Activated T-helper 1 cell treated with anti-CD3 and anti-CD28 coated beads, Interleukin-12 subunit alpha, Interleukin-12 subunit beta, Interleukin-2, Interleukin-4 antibody, amounts not matched to agents 30 ng/mL and 10 ng/mL and 1 ng/mL, durations not matched to agents 14 hours and 24 hours and 36 hours (primary cell): ENCODE data around the gene IGSF3. TPM values are rescaled to one million over a fixed set of nuclear protein-coding genes. Genes with fewer than 3 reads are reported as not detected.
A peak's percentile ranks its signal among the peaks of the same experiment; 100 is the strongest.

Experiments
- DNase-seq: peaks from one replicate; pipeline ENCODE4 v3.0.0; 2021; ENCODE audit warnings: low spot score
- H3K27ac Mint-ChIP-seq: one replicate; pipeline ENCODE4 v1.8.0; 2021; ENCODE audit warnings: mild to moderate bottlenecking, mixed read lengths
- H3K27me3 Mint-ChIP-seq: one replicate; pipeline ENCODE4 v1.8.0; 2022; ENCODE audit warnings: mild to moderate bottlenecking, moderate library complexity, mixed read lengths; ENCODE audit not compliant: insufficient read depth
- H3K36me3 Mint-ChIP-seq: one replicate; pipeline ENCODE4 v1.8.0; 2021; ENCODE audit warnings: low read depth, mixed read lengths
- H3K4me1 Mint-ChIP-seq: one replicate; pipeline ENCODE4 v1.8.0; 2021; ENCODE audit warnings: low read depth, mixed read lengths
- H3K4me3 Mint-ChIP-seq: one replicate; pipeline ENCODE4 v1.8.0; 2021; ENCODE audit warnings: mild to moderate bottlenecking, moderate library complexity, mixed read lengths
- H3K9me3 Mint-ChIP-seq: one replicate; pipeline ENCODE4 v1.8.0; 2021; ENCODE audit warnings: mixed read lengths
- intact Hi-C: fragments of 100-400 bp; cut with micrococcal nuclease; formaldehyde crosslinking; loops from one replicate; pipeline ENCODE4 v1.15.1; 2024
- total RNA-seq: library from RNA; stranded (reverse); gene quantifications from 2 replicates; pipeline ENCODE4 v1.2.3, GENCODE V29; 2022

The IGSF3 gene
- total RNA-seq, 1 donor from 2014 or later, result 1.7 TPM

DNA sequence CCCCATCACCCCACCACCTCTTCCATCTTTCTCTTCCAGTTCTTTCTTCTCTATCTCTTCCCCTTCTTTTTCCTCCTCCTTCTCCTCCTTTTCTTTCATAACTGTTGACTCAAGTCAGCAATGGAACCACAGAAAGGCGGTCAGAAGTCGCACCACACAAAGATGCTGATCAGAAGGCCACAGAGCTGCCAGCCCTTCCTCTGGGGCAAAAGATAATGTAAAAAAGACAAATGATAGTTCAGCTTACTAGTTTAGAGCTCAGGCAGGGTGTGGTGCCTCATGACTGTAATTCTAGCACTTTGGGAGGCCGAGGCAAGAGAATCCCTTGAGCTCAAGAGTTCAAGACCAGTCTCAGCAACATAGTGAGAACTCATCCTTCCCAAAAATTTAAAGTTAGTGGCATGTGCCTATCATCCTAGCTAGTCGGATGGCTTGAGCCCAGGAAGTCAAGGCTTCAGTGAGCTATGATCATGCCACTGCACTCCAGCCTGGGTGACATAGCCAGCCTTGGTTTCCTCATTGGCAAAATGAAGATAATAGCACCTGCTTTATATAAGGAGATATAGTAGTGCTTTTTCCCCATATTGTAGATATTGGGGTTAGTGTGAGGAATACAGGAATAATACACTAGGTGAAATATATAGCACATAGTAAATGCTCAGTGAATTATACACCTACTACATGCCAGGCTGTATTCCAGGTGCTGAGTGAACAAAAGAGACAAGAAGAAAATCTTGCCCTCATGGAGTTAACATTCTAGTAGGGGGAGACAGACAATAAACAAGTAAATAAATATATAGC lies 12.5 kb upstream of the IGSF3 start:
- no peak overlapping the region for H3K27ac Mint-ChIP-seq
- H3K27me3 Mint-ChIP-seq, result peaks cover 17% of the 10 kb centered on the region
- no peaks in the 10 kb centered on the region for H3K9me3 Mint-ChIP-seq
- no peaks in the 10 kb centered on the region for H3K4me1 Mint-ChIP-seq
- H3K4me3 Mint-ChIP-seq, result no peak overlapping the region
- intact Hi-C loops, result no loop called here
- H3K36me3 Mint-ChIP-seq, result no peaks in the 10 kb centered on the region
- DNase-seq, result no peak

DNA sequence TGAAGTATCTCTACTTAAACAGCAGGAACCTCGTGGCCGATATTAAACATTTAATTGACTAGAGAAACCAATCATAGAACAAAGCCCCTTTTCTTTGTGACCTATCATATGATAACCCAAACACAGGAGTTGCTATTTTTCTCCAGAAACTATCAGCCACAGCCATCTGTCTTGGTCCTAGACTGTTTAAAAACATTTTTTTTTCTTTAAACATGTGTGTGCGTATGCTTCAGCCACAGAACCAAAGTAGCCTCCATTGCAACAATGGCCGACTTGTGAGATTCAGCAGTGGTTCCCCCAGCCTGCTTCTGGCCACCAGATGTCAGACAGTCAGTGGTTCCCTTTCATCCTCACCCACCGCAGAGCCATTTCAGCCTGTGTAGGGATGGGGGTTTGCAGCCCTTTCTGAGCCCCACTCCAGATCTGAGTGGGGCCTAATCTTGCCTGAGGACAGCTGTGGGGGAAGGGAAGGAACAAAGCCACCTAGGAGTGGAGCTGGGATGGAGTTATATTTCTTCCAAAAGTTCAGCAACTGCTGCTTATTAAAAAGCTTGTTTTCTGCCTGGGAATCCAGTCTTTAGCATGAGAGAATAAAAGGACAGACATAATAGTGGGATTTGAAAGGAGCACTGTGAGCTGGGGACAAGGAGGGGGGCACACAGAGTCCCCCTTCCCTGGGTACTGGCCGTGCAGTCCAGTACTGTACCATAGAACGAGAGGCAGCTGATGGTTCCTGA lies 11.7 kb upstream of the IGSF3 start:
- no peaks in the 10 kb centered on the region for H3K9me3 Mint-ChIP-seq

DNA sequence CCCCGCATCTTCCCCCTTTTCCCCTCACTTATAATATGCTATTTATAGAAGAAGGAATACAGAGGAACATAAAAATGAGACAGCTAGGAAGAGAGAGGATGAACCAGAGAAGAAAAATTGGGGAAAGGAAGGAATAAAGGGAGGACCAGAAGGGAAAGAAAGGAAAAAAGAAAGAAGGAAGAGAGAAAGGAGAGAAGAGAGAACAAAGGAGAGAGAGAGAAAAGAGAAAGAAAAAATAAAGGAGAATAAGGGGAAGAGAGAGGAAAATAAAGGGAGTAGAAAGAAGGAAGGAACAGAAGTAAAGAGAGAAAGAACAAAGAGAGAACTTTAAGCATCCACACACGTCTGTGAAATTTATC lies 11.2 kb upstream of the IGSF3 start:
- intact Hi-C loops, result no loop called here
- DNase-seq, result no peak
- no peak overlapping the region for H3K27ac Mint-ChIP-seq
- no peak overlapping the region for H3K4me3 Mint-ChIP-seq
- H3K4me1 Mint-ChIP-seq, result no peaks in the 10 kb centered on the region
- H3K9me3 Mint-ChIP-seq, result no peaks in the 10 kb centered on the region
- H3K27me3 Mint-ChIP-seq, result peaks cover 24% of the 10 kb centered on the region
- no peaks in the 10 kb centered on the region for H3K36me3 Mint-ChIP-seq

More for the DNA sequence above, 11.7 kb upstream of the IGSF3 start:
- Mint-ChIP-seq H3K4me1 (no peaks in the 10 kb centered on the region), H3K27ac (no peak overlapping the region), H3K4me3 (no peak overlapping the region), H3K27me3 (peaks cover 19% of the 10 kb centered on the region), H3K36me3 (no peaks in the 10 kb centered on the region)
- intact Hi-C loops, result no loop called here
- DNase-seq, result no peak

DNA sequence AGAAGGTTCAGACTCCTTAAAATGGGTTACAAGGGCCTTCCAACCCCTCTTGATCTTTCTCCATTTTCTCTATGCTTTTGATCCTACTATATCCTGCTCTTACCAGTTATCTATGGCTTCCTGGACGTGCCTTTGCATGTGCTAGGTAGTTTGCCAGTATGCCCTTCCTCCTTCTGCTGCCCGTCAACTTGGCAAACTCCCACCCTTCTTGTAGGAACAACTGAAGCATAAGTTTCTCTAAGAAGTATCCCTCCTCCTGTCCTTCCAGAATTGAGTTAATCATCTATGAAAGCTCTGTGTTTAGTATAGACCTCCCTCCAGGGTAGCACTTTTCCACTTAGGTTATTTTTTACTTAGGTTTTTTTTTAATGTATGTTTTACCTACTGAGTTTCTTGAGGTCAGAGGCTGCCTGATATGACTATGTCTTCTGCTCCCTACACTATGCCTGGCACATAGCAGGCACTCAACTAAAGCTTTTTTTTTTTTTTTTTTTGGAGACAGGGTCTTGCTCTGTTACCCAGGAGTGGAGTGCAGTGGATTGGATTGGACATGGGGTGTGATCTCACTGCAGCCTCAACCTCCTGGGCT lies 10.0 kb upstream of the IGSF3 start:
- Mint-ChIP-seq H3K9me3 (no peaks in the 10 kb centered on the region), H3K27ac (no peak overlapping the region), H3K4me1 (no peaks in the 10 kb centered on the region), H3K36me3 (no peaks in the 10 kb centered on the region), H3K27me3 (peaks cover 31% of the 10 kb centered on the region), H3K4me3 (no peak overlapping the region)
- no peak for DNase-seq
- intact Hi-C loops, result no loop called here

DNA sequence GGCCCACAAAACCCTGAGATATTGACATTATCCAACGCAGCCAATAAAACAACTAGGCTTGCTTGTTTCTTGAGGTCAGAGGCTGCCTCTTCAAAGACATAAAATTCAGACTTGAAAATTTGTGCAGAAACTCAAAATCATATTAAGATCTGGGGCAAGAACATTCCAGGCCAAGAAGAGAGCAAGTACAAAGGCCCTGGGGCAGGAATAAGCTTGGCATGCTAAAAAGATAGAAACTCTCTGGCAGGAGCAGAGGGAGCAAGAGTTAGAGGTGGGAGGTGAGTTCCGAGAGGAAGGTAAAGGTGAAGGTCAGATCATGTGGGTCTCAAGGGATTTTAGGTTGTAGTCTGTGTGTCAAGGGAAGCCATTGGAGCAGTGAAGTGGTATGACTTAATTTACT lies 8.8 kb upstream of the IGSF3 start:
- Mint-ChIP-seq H3K9me3 (no peaks in the 10 kb centered on the region), H3K36me3 (no peaks in the 10 kb centered on the region), H3K27me3 (peaks cover 37% of the 10 kb centered on the region), H3K4me1 (no peaks in the 10 kb centered on the region), H3K27ac (no peak overlapping the region), H3K4me3 (no peak overlapping the region)
- DNase-seq, result no peak
- intact Hi-C loops, result no loop called here

DNA sequence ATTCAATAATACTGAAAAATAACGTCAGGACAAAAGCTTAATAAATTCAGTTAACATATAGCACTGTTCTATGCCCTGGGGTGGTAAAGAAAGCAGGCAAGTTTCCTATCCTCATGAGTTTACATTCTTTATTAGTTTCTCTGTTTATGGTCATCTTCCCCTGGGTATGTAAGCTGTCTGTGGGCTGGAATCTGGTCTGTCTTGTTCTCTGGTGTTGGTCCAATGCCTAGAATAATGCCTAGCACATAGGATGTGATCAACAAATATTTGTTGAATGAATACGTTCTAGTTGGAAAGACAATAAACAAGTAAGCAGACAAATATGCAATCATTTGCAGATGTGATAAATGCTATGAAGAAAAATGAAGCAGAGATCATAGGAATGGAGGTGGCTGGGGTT lies 7.2 kb upstream of the IGSF3 start:
- H3K9me3 Mint-ChIP-seq, result no peaks in the 10 kb centered on the region
- H3K27me3 Mint-ChIP-seq, result peaks cover 49% of the 10 kb centered on the region

DNA sequence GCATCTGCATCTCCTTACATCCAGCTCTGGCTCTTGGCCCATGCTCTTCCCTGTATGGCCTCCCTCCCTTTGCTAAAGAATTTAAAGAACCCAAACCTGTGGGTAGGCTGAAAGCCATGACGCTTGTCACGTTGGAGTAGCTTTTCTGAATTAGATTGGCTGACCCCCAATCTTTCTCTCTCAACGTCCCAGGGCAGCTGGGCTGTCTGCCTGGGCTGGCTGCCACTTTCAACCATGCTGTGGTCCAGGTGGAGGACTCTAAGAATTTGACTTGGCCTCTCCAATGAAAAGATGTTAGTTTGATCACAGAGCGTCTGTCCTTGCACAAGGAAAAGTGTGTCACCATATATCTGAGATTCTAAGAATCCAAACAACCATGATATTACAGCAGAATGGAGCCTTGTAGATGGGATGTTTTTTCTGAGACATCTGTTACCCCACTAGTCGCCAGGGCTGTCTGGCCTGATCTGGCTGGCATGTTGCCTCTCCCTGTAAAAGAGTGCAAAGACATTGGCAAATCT lies 6.5 kb upstream of the IGSF3 start:
- Mint-ChIP-seq H3K4me1 (peaks cover 4% of the 10 kb centered on the region), H3K4me3 (no peak overlapping the region), H3K36me3 (no peaks in the 10 kb centered on the region), H3K27me3 (peaks cover 52% of the 10 kb centered on the region), H3K9me3 (no peaks in the 10 kb centered on the region), H3K27ac (no peak overlapping the region)
- intact Hi-C loops, result no loop called here
- no peak for DNase-seq

More for the DNA sequence above, 7.2 kb upstream of the IGSF3 start:
- Mint-ChIP-seq H3K4me3 (no peak overlapping the region), H3K27ac (no peak overlapping the region), H3K4me1 (peaks cover 4% of the 10 kb centered on the region), H3K36me3 (no peaks in the 10 kb centered on the region)
- DNase-seq, result no peak
- intact Hi-C loops, result no loop called here

DNA sequence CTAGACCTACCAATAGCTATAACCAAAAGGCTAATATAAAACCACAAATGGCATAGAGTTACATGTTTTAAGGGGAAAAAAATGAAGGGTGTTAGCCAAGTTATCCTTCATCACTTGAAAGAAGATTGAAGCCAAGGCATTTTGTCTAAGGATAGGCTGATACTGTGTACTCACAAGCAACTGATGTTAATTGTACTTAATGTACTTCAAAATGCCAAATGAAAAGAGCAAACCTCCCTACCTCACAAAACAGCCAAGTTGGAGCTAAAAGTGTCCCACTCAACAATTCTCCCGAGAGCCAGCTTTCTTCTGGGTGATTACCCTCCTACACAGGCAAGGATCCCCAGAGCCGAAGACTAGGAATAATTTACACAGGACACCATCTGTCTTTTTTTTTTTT lies 4.4 kb upstream of the IGSF3 start:
- Mint-ChIP-seq H3K4me3 (no peak overlapping the region), H3K27ac (no peak overlapping the region), H3K4me1 (peaks cover 4% of the 10 kb centered on the region), H3K27me3 (peaks cover 43% of the 10 kb centered on the region), H3K9me3 (no peaks in the 10 kb centered on the region), H3K36me3 (no peaks in the 10 kb centered on the region)
- intact Hi-C loops, result loop anchor here (1.0 kb wide), 1 partner anchor 98 kb away; no protein-coding TSS in a partner anchor
- no peak for DNase-seq

DNA sequence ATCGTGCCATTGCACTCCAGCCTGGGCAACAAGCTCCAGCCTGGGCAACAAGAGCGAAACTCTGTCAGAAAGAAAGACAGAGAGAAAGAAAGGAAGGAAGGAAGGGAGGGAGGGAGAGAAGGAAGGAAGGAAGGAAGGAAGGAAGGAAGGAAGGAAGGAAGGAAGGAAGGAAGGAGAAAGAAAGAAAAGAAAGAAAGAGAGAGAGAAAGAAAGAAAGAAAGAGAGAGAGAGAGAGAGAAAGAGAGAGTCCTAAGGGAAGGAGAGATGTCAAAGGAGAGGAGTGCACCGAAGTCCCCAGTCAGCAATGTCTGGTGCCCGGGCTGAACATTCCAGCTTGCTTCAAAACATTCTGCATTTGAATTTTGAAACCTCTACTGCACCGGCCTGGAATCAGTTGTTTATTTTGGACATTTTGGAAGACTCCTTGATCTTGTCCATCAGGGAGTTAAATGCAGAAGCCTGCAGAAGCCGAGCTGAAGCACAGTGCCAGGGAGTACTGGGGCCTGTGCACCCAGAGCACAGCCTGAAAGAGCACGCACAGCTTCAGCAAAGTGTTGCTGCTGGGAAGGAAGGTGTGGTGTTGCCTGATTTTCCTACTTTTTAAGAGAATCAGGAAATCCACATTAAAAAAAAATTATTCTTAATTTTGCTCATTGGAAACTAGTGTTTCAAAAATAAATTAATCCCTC lies 3.7 kb upstream of the IGSF3 start:
- Mint-ChIP-seq H3K4me3 (no peak overlapping the region), H3K27me3 (peaks cover 48% of the 10 kb centered on the region), H3K36me3 (no peaks in the 10 kb centered on the region), H3K9me3 (no peaks in the 10 kb centered on the region), H3K27ac (no peak overlapping the region), H3K4me1 (peaks cover 10% of the 10 kb centered on the region)
- no peak for DNase-seq
- intact Hi-C loops, result no loop called here

DNA sequence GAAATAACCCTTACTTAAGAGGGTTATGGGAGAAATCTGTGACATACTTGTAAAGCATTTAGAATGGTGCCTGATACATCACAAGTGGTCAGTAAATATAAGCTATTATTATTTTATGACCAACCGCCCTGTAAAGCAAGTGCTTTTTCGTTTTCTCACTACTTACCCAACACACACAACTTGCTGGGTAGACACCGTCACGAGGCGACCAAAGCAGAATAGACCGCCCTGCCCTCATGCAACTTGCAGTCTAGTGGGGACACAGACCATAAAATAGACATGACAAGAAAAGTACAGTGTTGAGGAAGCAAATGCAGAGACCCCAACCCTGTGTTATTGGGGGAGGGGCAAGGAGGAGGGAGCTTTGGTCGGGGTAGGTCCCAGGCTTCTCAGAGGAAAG lies 744 bp upstream of the IGSF3 start:
- H3K36me3 Mint-ChIP-seq, result no peaks in the 10 kb centered on the region
- intact Hi-C loops, result no loop called here
- H3K27me3 Mint-ChIP-seq, result peaks cover 62% of the 10 kb centered on the region
- H3K9me3 Mint-ChIP-seq, result no peaks in the 10 kb centered on the region
- H3K4me3 Mint-ChIP-seq, result peak overlapping the region; percentile 74
- H3K27ac Mint-ChIP-seq, result no peak overlapping the region
- peaks cover 12% of the 10 kb centered on the region for H3K4me1 Mint-ChIP-seq
- DNase-seq, result no peak

DNA sequence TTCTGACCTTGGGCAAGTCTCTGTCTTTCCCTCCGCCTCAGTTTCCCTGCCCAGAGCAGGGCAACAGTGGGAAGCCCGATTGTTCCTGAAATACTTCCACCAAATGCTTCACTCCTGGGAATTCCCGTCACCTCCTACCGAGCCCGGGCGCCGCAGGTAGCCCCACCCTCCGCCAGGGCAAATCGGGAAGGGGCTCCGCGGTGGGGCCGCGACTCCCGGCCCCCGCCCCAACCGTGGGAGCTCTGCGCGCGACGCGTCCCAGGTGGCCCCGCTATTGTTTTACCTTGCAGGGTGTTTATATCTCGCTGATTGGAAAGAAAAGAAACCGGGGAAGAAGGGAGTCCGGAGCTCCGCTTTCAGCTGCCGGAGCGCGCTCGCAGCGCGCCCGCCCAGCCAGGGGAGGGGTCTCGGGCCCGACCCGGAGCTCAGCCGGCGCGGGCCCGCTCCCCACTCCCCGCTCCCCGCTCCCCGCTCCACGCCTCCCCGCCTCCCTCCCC lies 407 bp downstream of the IGSF3 start:
- Mint-ChIP-seq H3K36me3 (no peaks in the 10 kb centered on the region), H3K4me1 (peaks cover 12% of the 10 kb centered on the region), H3K9me3 (no peaks in the 10 kb centered on the region), H3K27ac (no peak overlapping the region), H3K4me3 (peak overlapping the region; percentile 82), H3K27me3 (peaks cover 59% of the 10 kb centered on the region)
- DNase-seq, result no peak
- intact Hi-C loops, result no loop called here

DNA sequence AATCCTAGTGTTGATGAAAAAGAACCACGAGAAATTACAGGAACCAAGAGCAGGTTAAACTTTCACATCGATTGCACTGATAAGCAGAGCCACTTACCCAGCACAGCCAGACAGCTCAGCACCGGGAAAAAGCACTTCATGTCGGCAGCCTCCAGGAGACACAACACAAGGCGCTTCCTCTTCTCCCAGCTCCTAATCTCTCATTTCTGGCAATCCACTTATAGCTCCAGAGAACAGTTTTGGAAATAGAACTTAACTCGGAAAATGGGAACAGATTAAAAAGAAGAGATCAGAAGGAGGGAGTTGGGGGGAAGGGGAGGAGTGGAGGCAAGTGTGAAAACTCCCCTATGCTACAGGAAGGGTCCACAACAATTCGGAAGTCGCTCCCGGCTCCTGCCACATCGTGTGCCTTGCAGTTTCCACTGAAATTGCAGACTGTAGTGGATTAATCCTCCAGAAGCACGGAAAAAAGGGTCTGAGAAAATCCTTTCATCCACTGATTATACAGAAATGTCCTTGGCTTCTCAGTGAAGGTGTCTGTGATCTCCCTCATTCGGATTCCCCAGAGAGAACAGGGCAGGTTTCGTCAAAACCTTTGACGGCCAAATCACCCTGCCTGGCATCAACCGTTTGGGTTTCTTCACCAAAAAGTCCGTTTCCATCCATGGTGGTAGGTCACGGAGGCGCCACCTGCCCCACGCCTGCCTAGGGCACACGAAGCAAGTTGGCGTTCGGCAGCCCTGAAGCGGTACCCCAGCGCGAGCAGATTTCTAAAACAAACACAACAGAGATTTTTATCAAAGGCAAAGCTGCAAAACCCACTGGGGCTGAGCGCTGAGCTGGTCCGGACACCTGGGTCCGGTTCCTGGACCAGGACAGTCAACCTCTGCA lies 1.1 kb downstream of the IGSF3 start:
- H3K36me3 Mint-ChIP-seq, result no peaks in the 10 kb centered on the region
- H3K27me3 Mint-ChIP-seq, result peaks cover 55% of the 10 kb centered on the region
- H3K9me3 Mint-ChIP-seq, result no peaks in the 10 kb centered on the region
- intact Hi-C loops, result no loop called here
- no peak overlapping the region for H3K27ac Mint-ChIP-seq
- peaks cover 12% of the 10 kb centered on the region for H3K4me1 Mint-ChIP-seq
- DNase-seq, result no peak
- peak overlapping the region; percentile 82 for H3K4me3 Mint-ChIP-seq
